ENCODE data around the gene TTC27. TPM values are rescaled to one million over a fixed set of nuclear protein-coding genes. Genes with fewer than 3 reads are reported as not detected.

Gene TTC27
- polyA plus RNA-seq, 1 donor from 2014 or later, result 11.1 TPM

DNA sequence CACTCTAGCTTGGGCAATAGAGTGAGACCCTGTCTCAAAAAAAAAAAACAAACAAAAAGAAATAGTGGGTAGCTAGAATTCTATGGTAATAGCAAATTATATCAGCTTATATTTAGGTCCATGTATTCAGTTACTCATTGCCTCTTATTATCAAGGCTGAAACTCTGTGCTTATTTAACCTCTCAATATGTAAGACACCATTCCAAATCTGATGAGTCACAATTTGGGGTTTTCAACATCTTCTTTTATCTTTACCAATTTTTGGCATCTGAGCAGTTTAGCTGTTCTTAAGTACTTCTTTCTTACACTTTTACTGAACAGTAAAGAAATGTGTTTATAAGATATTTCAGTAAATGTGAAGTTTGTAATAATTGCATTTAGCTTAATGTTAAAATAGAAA, 69.3 kb downstream of the TTC27 start:
- H3K79me2 ChIP-seq (replicated peaks; ENCODE audit: insufficient read depth, low read length), result no peaks in the 10 kb centered on the region
- H3K27me3 ChIP-seq (ENCODE audit: insufficient read depth, low read depth, low read length), result no peaks in the 10 kb centered on the region
- no peaks in the 10 kb centered on the region for H3F3A ChIP-seq (ENCODE audit: insufficient read depth, low read length, poor library complexity, severe bottlenecking)
- no peak overlapping the region for H3K9ac ChIP-seq (ENCODE audit: low read length)
- H3K9me2 ChIP-seq (ENCODE audit: insufficient read depth, low read length), result no peaks in the 10 kb centered on the region
- no peak overlapping the region for H2AFZ ChIP-seq (ENCODE audit: low read depth, low read length)
- no peaks in the 10 kb centered on the region for H3K36me3 ChIP-seq (ENCODE audit: insufficient read depth, low read length)
- H3K4me2 ChIP-seq (ENCODE audit: low read length), result no peak overlapping the region
- H3K27ac ChIP-seq (ENCODE audit: low read length), result no peak overlapping the region
- TF ChIP-seq POLR2AphosphoS5 (IDR thresholded peaks at IDR 0.05) (no peak), EP300 (conservative IDR thresholded peaks at IDR 0.05; ENCODE audit: poor library complexity, severe bottlenecking) (no peak), EZH2 (IDR thresholded peaks at IDR 0.05; ENCODE audit: borderline replicate concordance, insufficient read depth, low read length, poor library complexity, severe bottlenecking) (no peak), RAD21 (conservative IDR thresholded peaks at IDR 0.05) (no peak), SMC3 (conservative IDR thresholded peaks at IDR 0.05; ENCODE audit: poor library complexity) (no peak), TAF1 (IDR thresholded peaks at IDR 0.05; ENCODE audit: low read depth) (no peak), MXI1 (conservative IDR thresholded peaks at IDR 0.05; ENCODE audit: poor library complexity, severe bottlenecking) (no peak)
- TF ChIP-seq, protein P1, sequence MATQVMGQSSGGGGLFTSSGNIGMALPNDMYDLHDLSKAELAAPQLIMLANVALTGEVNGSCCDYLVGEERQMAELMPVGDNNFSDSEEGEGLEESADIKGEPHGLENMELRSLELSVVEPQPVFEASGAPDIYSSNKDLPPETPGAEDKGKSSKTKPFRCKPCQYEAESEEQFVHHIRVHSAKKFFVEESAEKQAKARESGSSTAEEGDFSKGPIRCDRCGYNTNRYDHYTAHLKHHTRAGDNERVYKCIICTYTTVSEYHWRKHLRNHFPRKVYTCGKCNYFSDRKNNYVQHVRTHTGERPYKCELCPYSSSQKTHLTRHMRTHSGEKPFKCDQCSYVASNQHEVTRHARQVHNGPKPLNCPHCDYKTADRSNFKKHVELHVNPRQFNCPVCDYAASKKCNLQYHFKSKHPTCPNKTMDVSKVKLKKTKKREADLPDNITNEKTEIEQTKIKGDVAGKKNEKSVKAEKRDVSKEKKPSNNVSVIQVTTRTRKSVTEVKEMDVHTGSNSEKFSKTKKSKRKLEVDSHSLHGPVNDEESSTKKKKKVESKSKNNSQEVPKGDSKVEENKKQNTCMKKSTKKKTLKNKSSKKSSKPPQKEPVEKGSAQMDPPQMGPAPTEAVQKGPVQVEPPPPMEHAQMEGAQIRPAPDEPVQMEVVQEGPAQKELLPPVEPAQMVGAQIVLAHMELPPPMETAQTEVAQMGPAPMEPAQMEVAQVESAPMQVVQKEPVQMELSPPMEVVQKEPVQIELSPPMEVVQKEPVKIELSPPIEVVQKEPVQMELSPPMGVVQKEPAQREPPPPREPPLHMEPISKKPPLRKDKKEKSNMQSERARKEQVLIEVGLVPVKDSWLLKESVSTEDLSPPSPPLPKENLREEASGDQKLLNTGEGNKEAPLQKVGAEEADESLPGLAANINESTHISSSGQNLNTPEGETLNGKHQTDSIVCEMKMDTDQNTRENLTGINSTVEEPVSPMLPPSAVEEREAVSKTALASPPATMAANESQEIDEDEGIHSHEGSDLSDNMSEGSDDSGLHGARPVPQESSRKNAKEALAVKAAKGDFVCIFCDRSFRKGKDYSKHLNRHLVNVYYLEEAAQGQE (IDR thresholded peaks at IDR 0.05; ENCODE audit: borderline replicate concordance), result no peak
- TF ChIP-seq, protein P2, sequence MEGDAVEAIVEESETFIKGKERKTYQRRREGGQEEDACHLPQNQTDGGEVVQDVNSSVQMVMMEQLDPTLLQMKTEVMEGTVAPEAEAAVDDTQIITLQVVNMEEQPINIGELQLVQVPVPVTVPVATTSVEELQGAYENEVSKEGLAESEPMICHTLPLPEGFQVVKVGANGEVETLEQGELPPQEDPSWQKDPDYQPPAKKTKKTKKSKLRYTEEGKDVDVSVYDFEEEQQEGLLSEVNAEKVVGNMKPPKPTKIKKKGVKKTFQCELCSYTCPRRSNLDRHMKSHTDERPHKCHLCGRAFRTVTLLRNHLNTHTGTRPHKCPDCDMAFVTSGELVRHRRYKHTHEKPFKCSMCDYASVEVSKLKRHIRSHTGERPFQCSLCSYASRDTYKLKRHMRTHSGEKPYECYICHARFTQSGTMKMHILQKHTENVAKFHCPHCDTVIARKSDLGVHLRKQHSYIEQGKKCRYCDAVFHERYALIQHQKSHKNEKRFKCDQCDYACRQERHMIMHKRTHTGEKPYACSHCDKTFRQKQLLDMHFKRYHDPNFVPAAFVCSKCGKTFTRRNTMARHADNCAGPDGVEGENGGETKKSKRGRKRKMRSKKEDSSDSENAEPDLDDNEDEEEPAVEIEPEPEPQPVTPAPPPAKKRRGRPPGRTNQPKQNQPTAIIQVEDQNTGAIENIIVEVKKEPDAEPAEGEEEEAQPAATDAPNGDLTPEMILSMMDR (IDR thresholded peaks at IDR 0.05; ENCODE audit: poor library complexity, severe bottlenecking), result no peak
- no peaks in the 10 kb centered on the region for H3K9me3 ChIP-seq (ENCODE audit: low read length)
- H4K20me1 ChIP-seq (ENCODE audit: insufficient read depth), result no peaks in the 10 kb centered on the region
- H3K4me3 ChIP-seq (ENCODE audit: low read length), result no peak overlapping the region

DNA sequence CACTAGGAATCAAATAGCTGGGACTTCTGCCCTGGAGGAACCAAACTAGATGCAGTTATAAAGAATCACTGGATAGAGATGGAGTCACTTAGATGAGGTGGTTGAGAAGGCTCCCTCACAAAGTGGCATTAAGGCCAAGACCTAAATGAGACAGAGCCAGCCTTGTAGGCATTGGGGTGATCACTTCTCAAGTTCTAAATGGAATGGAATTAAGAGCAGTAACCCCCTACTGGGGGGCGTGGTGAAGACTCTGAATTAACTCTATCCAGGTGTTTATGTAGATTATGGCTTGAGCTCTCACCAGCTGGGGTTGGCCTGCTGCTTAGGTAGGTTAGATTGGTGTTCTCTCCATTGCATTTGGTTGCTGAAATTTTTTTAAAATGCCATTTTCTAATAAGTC, 71.3 kb downstream of the TTC27 start:
- Histone ChIP-seq H4K20me1 (ENCODE audit: insufficient read depth) (no peaks in the 10 kb centered on the region), H3F3A (ENCODE audit: insufficient read depth, low read length, poor library complexity, severe bottlenecking) (no peaks in the 10 kb centered on the region), H3K9ac (ENCODE audit: low read length) (no peak overlapping the region), H2AFZ (ENCODE audit: low read depth, low read length) (no peak overlapping the region), H3K36me3 (ENCODE audit: insufficient read depth, low read length) (no peaks in the 10 kb centered on the region), H3K4me2 (ENCODE audit: low read length) (no peak overlapping the region), H3K27ac (ENCODE audit: low read length) (no peak overlapping the region), H3K4me3 (ENCODE audit: low read length) (no peak overlapping the region), H3K9me3 (ENCODE audit: low read length) (no peaks in the 10 kb centered on the region), H3K27me3 (ENCODE audit: insufficient read depth, low read depth, low read length) (no peaks in the 10 kb centered on the region), H3K79me2 (replicated peaks; ENCODE audit: insufficient read depth, low read length) (no peaks in the 10 kb centered on the region), H3K9me2 (ENCODE audit: insufficient read depth, low read length) (no peaks in the 10 kb centered on the region)
- TF ChIP-seq POLR2AphosphoS5 (IDR thresholded peaks at IDR 0.05) (no peak), RAD21 (conservative IDR thresholded peaks at IDR 0.05) (no peak), SMC3 (conservative IDR thresholded peaks at IDR 0.05; ENCODE audit: poor library complexity) (no peak), TAF1 (IDR thresholded peaks at IDR 0.05; ENCODE audit: low read depth) (no peak), MXI1 (conservative IDR thresholded peaks at IDR 0.05; ENCODE audit: poor library complexity, severe bottlenecking) (no peak), EZH2 (IDR thresholded peaks at IDR 0.05; ENCODE audit: borderline replicate concordance, insufficient read depth, low read length, poor library complexity, severe bottlenecking) (no peak), EP300 (conservative IDR thresholded peaks at IDR 0.05; ENCODE audit: poor library complexity, severe bottlenecking) (no peak)
- TF ChIP-seq, protein P2 (IDR thresholded peaks at IDR 0.05; ENCODE audit: poor library complexity, severe bottlenecking), result no peak
- TF ChIP-seq, protein P1 (IDR thresholded peaks at IDR 0.05; ENCODE audit: borderline replicate concordance), result no peak

Data from neural cell (in vitro differentiated cells).